ENCODE data around the gene GNG12.
A peak's percentile ranks its signal among the peaks of the same experiment; 100 is the strongest.

Gene GNG12

GRCh38 chr1:67708606-67709005 is 124.7 kb downstream of the GNG12 start:
- no peak for TF ChIP-seq CTCF (conservative IDR thresholded peaks at IDR 0.05; ENCODE audit: low read depth, low read length)
- no peak overlapping the region for H3K4me3 ChIP-seq (ENCODE audit: low read length)
- DNase-seq (ENCODE audit: low read depth): no peak

GRCh38 chr1:67705735-67706453 is 127.4 kb downstream of the GNG12 start:
- H3K4me3 ChIP-seq (ENCODE audit: low read length): no peak overlapping the region
- DNase-seq (ENCODE audit: low read depth): no peak
- no peak for TF ChIP-seq CTCF (conservative IDR thresholded peaks at IDR 0.05; ENCODE audit: low read depth, low read length)

GRCh38 chr1:67704351-67704750 is 128.9 kb downstream of the GNG12 start:
- no peak for TF ChIP-seq CTCF (conservative IDR thresholded peaks at IDR 0.05; ENCODE audit: low read depth, low read length)
- no peak overlapping the region for H3K4me3 ChIP-seq (ENCODE audit: low read length)
- no peak for DNase-seq (ENCODE audit: low read depth)

- no peak overlapping the region for H3K4me3 ChIP-seq (ENCODE audit: low read length)
- TF ChIP-seq CTCF (conservative IDR thresholded peaks at IDR 0.05; ENCODE audit: low read depth, low read length): no peak
- no peak for DNase-seq (ENCODE audit: low read depth)
Observed at GRCh38 chr1:67701876-67702275, 131.4 kb downstream of the GNG12 start.

GRCh38 chr1:67700692-67701410 is 132.4 kb downstream of the GNG12 start:
- H3K4me3 ChIP-seq (ENCODE audit: low read length): no peak overlapping the region
- DNase-seq (ENCODE audit: low read depth): no peak
- peak; percentile 26 for TF ChIP-seq CTCF (conservative IDR thresholded peaks at IDR 0.05; ENCODE audit: low read depth, low read length)

GRCh38 chr1:67700220-67700619 is 133.0 kb downstream of the GNG12 start:
- no peak overlapping the region for H3K4me3 ChIP-seq (ENCODE audit: low read length)
- no peak for TF ChIP-seq CTCF (conservative IDR thresholded peaks at IDR 0.05; ENCODE audit: low read depth, low read length)
- DNase-seq (ENCODE audit: low read depth): no peak

GRCh38 chr1:67696708-67697107 is 136.6 kb downstream of the GNG12 start:
- H3K4me3 ChIP-seq (ENCODE audit: low read length): no peak overlapping the region
- TF ChIP-seq CTCF (conservative IDR thresholded peaks at IDR 0.05; ENCODE audit: low read depth, low read length): no peak
- DNase-seq (ENCODE audit: low read depth): no peak

Measured in retinal pigment epithelial cell (primary cell).